ENCODE data around the gene OR6P1. TPM values are rescaled to one million over a fixed set of nuclear protein-coding genes. Genes with fewer than 3 reads are reported as not detected.

OR6P1 gene
- total RNA-seq, 2 donors from 2014 or later: not detected

DNA sequence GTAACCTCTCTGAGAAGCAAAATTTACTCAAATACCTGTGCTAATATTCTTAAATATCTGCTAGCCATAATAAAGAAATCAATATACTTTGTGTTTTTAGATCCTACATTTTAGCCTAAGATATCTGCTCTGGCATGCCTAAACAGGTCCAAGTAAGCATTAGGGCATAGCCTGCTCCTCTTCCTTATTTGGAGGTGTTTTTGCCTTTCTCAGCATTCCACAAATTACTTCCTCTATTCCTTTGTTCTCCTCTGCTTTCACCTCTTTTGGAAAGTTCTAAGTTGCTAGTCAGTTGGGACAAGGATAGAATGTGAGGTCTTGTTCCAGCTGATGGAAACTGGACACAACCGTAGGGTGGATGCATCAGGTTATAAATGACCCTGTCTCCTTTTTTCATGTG is 16.6 kb upstream of the OR6P1 start:
- TF ChIP-seq, protein P1, sequence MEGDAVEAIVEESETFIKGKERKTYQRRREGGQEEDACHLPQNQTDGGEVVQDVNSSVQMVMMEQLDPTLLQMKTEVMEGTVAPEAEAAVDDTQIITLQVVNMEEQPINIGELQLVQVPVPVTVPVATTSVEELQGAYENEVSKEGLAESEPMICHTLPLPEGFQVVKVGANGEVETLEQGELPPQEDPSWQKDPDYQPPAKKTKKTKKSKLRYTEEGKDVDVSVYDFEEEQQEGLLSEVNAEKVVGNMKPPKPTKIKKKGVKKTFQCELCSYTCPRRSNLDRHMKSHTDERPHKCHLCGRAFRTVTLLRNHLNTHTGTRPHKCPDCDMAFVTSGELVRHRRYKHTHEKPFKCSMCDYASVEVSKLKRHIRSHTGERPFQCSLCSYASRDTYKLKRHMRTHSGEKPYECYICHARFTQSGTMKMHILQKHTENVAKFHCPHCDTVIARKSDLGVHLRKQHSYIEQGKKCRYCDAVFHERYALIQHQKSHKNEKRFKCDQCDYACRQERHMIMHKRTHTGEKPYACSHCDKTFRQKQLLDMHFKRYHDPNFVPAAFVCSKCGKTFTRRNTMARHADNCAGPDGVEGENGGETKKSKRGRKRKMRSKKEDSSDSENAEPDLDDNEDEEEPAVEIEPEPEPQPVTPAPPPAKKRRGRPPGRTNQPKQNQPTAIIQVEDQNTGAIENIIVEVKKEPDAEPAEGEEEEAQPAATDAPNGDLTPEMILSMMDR (IDR thresholded peaks at IDR 0.05): no peak
- DNase-seq (ENCODE audit: low spot score): no peak
- H3K9me3 ChIP-seq: peaks cover 4 to 12% of the 10 kb centered on the region in 2 donors
- no peak overlapping the region for H3K4me3 ChIP-seq
- no peaks in the 10 kb centered on the region for H3K36me3 ChIP-seq
- no peaks in the 10 kb centered on the region for H3K27me3 ChIP-seq
- no peak overlapping the region for H3K27ac ChIP-seq
- no peaks in the 10 kb centered on the region for H3K4me1 ChIP-seq

DNA sequence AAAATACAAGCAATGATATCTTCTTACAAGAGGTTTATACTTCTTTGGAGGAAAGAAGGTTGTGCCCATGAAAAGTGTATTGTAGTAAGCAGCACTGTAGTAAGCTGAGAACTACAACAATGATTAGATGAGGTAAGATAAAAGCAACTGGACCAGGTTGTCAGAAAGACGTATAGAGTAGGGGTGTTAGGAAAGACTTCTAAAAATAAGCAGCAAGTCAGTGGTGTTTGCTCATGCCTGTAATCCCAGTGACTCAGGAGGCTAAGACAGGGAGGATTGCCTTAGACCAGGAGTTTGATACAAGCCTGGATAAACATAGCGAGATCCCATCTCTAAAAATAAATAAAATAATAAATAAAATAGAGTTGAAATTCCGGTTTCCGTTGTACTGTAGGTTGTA is 13.6 kb upstream of the OR6P1 start:
- Histone ChIP-seq H3K36me3 (no peaks in the 10 kb centered on the region), H3K4me3 (no peak overlapping the region), H3K9me3 (peaks cover 4 to 11% of the 10 kb centered on the region in 2 donors), H3K4me1 (no peaks in the 10 kb centered on the region), H3K27me3 (no peaks in the 10 kb centered on the region), H3K27ac (no peak overlapping the region)
- TF ChIP-seq, protein P1 (IDR thresholded peaks at IDR 0.05): no peak
- DNase-seq (ENCODE audit: low spot score): no peak

DNA sequence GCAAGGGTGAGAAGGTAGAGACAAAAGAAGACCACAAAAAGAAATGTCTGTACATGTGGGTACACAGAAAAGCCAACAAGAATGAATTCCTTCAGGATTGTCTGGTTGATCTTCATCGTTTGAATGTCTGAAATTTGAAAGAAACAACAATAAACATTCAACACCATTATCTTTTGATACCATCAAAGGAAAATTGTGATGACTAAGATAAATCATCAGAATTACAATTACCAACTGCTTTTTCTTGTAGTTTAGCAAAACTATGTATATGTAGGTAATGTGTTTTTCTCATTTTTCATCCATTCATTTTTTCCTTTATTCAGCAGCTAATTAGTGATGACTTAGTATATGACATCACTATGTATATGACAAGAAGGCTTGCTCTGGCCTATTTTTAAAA is 9.4 kb upstream of the OR6P1 start, which contains the start of gene OR10X1:
Gene OR10X1 (minus strand): TSS at position 167 of the 400 bp plus-strand sequence. CDS start 0 bp downstream, at position 167.
- no peaks in the 10 kb centered on the region for H3K4me1 ChIP-seq
- H3K27ac ChIP-seq: no peak within 1 kb of the TSS
- H3K27me3 ChIP-seq: no peaks in the 10 kb centered on the region
- H3K4me3 ChIP-seq: no peak within 1 kb of the TSS
- no peaks in the 10 kb centered on the region for H3K36me3 ChIP-seq
- no peaks in the 10 kb centered on the region for H3K9me3 ChIP-seq
- TF ChIP-seq, protein P1 (IDR thresholded peaks at IDR 0.05): no peak
- DNase-seq (ENCODE audit: low spot score): no peak

DNA sequence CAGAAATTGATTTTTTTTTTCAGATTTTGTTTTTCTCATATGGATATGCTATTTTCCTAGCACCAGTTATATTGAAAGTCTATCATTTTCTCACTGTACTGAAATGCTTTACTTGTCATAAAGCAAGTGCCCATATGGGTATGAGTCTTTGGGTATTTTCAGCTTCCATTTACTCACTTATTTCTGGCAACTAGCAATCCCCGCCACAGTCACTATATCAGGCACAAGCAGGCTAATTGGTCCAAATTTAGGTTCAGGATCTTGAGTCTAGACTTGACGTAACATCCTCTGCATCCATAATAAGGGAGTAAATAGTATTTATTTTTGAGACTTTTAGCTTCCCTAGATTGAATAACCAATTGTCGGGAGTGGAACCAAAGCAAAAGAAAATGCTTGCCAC is 7.2 kb upstream of the OR6P1 start:
- no peaks in the 10 kb centered on the region for H3K27me3 ChIP-seq
- no peaks in the 10 kb centered on the region for H3K36me3 ChIP-seq
- no peaks in the 10 kb centered on the region for H3K4me1 ChIP-seq
- no peak overlapping the region for H3K4me3 ChIP-seq
- TF ChIP-seq, protein P1 (IDR thresholded peaks at IDR 0.05): no peak
- DNase-seq (ENCODE audit: low spot score): no peak
- H3K9me3 ChIP-seq: no peaks in the 10 kb centered on the region
- H3K27ac ChIP-seq: no peak overlapping the region

DNA sequence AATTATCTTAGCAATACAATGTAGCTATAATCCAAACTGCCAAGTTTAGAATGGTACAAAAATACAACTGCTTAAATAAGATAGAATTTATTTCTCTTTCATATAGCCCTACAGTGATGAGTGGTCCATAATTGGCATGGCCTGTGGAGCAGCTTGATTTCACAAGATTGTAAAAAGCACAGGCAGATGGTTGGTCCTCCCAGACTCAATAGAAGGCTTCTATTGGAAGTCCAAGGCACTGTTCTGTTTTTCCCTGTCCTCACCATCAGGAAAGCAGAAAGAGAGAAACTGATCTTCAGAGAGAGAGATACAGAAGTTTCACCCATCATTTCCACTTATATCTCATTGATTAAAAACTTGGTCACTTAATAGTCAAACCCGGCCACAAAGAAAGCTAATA is 1.8 kb upstream of the OR6P1 start:
- no peak overlapping the region for H3K4me3 ChIP-seq
- no peaks in the 10 kb centered on the region for H3K36me3 ChIP-seq
- H3K27ac ChIP-seq: no peak overlapping the region
- no peaks in the 10 kb centered on the region for H3K27me3 ChIP-seq
- TF ChIP-seq, protein P1 (IDR thresholded peaks at IDR 0.05): no peak
- no peaks in the 10 kb centered on the region for H3K9me3 ChIP-seq
- DNase-seq (ENCODE audit: low spot score): no peak
- no peaks in the 10 kb centered on the region for H3K4me1 ChIP-seq

DNA sequence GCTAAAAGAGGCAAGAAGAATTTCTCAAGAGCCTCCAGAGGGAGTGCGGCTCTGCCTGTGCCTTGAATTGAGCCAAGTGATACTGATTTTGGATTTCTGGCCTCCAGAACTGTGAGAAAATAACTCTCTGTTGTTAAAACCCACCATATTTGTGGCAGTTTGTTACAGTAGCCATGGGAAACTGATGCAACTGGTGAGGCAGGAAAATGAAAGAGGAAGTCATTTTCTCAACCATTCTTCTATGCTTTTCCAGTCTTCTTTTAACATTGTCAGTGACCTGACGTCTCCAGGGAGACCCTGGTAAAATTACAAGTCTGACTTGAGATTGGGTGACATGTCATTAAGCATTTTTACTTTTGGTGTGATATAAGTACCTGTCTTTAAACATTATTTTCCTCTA is 5.8 kb downstream of the OR6P1 start:
- TF ChIP-seq, protein P1 (IDR thresholded peaks at IDR 0.05): no peak
- Histone ChIP-seq H3K4me3 (no peak overlapping the region), H3K27ac (no peak overlapping the region)

More for the DNA sequence above, 5.8 kb downstream of the OR6P1 start:
- Histone ChIP-seq H3K27me3 (no peaks in the 10 kb centered on the region), H3K9me3 (no peaks in the 10 kb centered on the region), H3K4me1 (no peaks in the 10 kb centered on the region), H3K36me3 (no peaks in the 10 kb centered on the region)
- DNase-seq (ENCODE audit: low spot score): no peak

All from right atrium auricular region (tissue), 2 donors.